ENCODE results near the gene FBLN2. TPM values are rescaled to one million over a fixed set of nuclear protein-coding genes. Genes with fewer than 3 reads are reported as not detected.

FBLN2 gene
- total RNA-seq, 1 donor from 2014 or later: 32.9 TPM

GRCh38 chr3:13654330-13655060 is 105.6 kb downstream of the FBLN2 start:
- intact Hi-C loops (cut with DNase I): loop anchor here (5.0 to 10.0 kb wide), 2 partner anchors 228 to 560 kb away; partner anchors contain the start of gene WNT7A

GRCh38 chr3:13655061-13655913 is 106.4 kb downstream of the FBLN2 start:
- no peaks in the 10 kb centered on the region for H3K27me3 ChIP-seq
- H3K9me3 ChIP-seq: no peaks in the 10 kb centered on the region
- H3K27ac ChIP-seq: no peak overlapping the region
- H3K4me1 ChIP-seq: peaks cover 4% of the 10 kb centered on the region
- H3K4me3 ChIP-seq: peak overlapping the region; percentile 26
- ATAC-seq (peak; percentile 58), DNase-seq (peak; percentile 77)
- intact Hi-C loops (cut with DNase I): loop anchor here (5.0 to 10.0 kb wide), 2 partner anchors 227 to 560 kb away; partner anchors contain the start of gene WNT7A
- TF ChIP-seq CTCF (IDR thresholded peaks at IDR 0.05): peak; percentile 41
- H3K36me3 ChIP-seq: no peaks in the 10 kb centered on the region

More at GRCh38 chr3:13654330-13655060, 105.6 kb downstream of the FBLN2 start:
- no peaks in the 10 kb centered on the region for H3K27me3 ChIP-seq
- no peaks in the 10 kb centered on the region for H3K9me3 ChIP-seq
- DNase-seq: no peak
- H3K4me1 ChIP-seq: peaks cover 4% of the 10 kb centered on the region
- H3K4me3 ChIP-seq: peak overlapping the region; percentile 26
- no peak for ATAC-seq
- H3K36me3 ChIP-seq: no peaks in the 10 kb centered on the region
- no peak overlapping the region for H3K27ac ChIP-seq
- no peak for TF ChIP-seq CTCF (IDR thresholded peaks at IDR 0.05)

- no peak for TF ChIP-seq CTCF (IDR thresholded peaks at IDR 0.05)
- H3K27ac ChIP-seq: no peak overlapping the region
- intact Hi-C loops (cut with DNase I): loop anchor here (5.0 to 10.0 kb wide), 2 partner anchors 226 to 562 kb away; partner anchors contain the start of gene WNT7A
- ATAC-seq (no peak), DNase-seq (no peak)
- H3K9me3 ChIP-seq: no peaks in the 10 kb centered on the region
- peaks cover 4% of the 10 kb centered on the region for H3K4me1 ChIP-seq
- H3K36me3 ChIP-seq: no peaks in the 10 kb centered on the region
- H3K27me3 ChIP-seq: no peaks in the 10 kb centered on the region
- no peak overlapping the region for H3K4me3 ChIP-seq
Observed at GRCh38 chr3:13656584-13657301, 107.8 kb downstream of the FBLN2 start.

GRCh38 chr3:13657660-13658435 is 108.9 kb downstream of the FBLN2 start:
- H3K36me3 ChIP-seq: no peaks in the 10 kb centered on the region
- peaks cover 4% of the 10 kb centered on the region for H3K4me1 ChIP-seq
- intact Hi-C loops (cut with DNase I): loop anchor here (5.0 to 10.0 kb wide), 2 partner anchors 224 to 563 kb away; partner anchors contain the start of gene WNT7A
- peak; percentile 77 for TF ChIP-seq CTCF (IDR thresholded peaks at IDR 0.05)
- no peak overlapping the region for H3K4me3 ChIP-seq
- ATAC-seq: peak; percentile 86
- H3K9me3 ChIP-seq: no peaks in the 10 kb centered on the region
- no peak overlapping the region for H3K27ac ChIP-seq
- DNase-seq: peak; percentile 79
- no peaks in the 10 kb centered on the region for H3K27me3 ChIP-seq

Measured in upper lobe of right lung (tissue), 1 donor.